SK-N-MC (cell line): Measurements from ENCODE around the gene DTX3.

ENCODE experiments used
- EZH2 ChIP-seq: fragments of 200-600 bp; sonication (generic); IDR thresholded peaks from one replicate; pipeline ENCODE4 v1.6.1; 2017; ENCODE audit warnings: antibody characterized with exemption
- FOXP2 ChIP-seq: optimal IDR thresholded peaks from 2 replicates; pipeline ENCODE3; 2011; ENCODE audit warnings: mild to moderate bottlenecking, moderate library complexity; ENCODE audit not compliant: insufficient read depth; ENCODE audit errors: extremely low read length, control extremely low read depth
- POLR2AphosphoS5 ChIP-seq: IDR thresholded peaks from 2 replicates; pipeline ENCODE4 v1.6.1; 2012; ENCODE audit warnings: mild to moderate bottlenecking, low read depth, low read length, borderline replicate concordance

DNA sequence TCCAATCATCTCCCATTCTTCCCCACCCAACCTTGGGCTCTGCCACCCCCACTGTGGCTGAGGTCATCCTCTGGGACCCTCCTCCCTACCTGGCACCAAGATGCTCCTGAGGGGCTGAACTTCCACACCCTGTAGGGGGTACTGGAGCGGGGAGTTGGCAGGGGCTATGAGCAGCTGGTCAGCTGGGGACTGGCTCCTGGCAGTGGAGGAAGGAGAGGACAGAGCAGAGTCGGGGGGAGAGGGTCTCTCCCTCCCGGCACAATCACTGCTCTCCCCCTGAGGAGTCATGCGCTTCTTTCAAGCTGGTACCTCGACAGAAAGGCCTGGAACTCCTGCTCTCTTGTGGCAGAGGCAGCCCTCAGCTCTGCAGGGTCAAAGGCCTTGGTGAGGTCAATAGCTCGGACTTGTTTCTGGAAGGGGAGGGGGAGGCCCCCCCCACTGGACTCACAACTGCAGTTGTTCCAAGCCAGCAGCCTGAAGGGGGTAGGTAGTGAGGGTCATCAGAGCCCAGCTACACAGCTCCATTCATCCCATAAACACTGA, 26.3 kb downstream of the DTX3 start:
- no peak for TF ChIP-seq POLR2AphosphoS5
- TF ChIP-seq EZH2: no peak
- no peak for TF ChIP-seq FOXP2
